Measurements from ENCODE around the gene ARHGEF10L. TPM values are rescaled to one million over a fixed set of nuclear protein-coding genes. Genes with fewer than 3 reads are reported as not detected.

The ARHGEF10L gene
- total RNA-seq, 1 donor, result 39.1 TPM

DNA sequence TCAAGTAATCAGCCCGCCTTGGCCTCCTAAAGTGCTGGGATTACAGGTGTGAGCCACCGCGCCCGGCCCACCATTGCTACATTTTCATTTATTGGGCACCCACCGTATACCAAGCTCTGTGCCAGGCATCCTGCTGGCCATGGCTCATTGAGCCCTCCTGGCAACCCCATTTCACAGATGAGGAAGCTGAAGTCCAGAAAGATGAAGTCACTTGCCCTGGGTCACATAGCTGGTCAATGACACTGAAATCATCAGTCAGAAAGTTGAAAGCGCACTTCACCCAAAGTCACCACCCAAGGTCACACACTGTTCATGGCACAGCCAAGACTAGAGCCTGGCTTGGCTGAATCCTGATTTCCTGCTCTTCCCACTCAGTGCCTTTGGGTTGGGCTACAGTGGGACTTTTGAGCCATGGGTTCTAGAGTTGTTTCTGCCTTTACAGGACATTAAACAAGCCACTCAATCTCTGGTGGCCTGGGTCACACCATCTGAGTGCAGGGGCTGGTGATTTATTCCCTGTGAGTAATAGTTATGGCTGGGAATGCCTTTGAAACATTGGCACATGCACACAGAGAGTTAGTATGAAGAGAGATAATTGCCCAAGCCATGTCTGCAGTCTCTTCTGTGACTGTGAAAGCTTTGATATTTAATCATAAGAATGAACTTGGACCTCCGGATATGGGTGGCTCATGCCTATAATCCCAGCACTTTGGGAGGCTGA is 16.0 kb upstream of the ARHGEF10L start:
- Histone ChIP-seq H3K4me2 (ENCODE audit: insufficient read depth, low read length) (no peak overlapping the region), H3K79me2 (ENCODE audit: insufficient read depth, low read length) (no peaks in the 10 kb centered on the region), H3K27ac (ENCODE audit: low read depth, low read length) (no peak overlapping the region), H3K27me3 (ENCODE audit: insufficient read depth, low read length) (peaks cover 5% of the 10 kb centered on the region), H3K36me3 (ENCODE audit: insufficient read depth, low read length) (no peaks in the 10 kb centered on the region), H4K20me1 (ENCODE audit: insufficient read depth, low read length) (no peaks in the 10 kb centered on the region), H3K4me3 (ENCODE audit: insufficient read depth, low read length) (no peak overlapping the region), H3K9me3 (ENCODE audit: low read depth, low read length) (no peaks in the 10 kb centered on the region), H2AFZ (ENCODE audit: low read length) (no peak overlapping the region), H3K4me1 (ENCODE audit: insufficient read depth, low read length) (peaks cover 11% of the 10 kb centered on the region)
- peak; percentile 90 for DNase-seq (ENCODE audit: insufficient read length, low spot score, missing footprints)
- no peak for TF ChIP-seq CTCF (IDR thresholded peaks at IDR 0.05; ENCODE audit: extremely low read depth, low read depth, low read length)

DNA sequence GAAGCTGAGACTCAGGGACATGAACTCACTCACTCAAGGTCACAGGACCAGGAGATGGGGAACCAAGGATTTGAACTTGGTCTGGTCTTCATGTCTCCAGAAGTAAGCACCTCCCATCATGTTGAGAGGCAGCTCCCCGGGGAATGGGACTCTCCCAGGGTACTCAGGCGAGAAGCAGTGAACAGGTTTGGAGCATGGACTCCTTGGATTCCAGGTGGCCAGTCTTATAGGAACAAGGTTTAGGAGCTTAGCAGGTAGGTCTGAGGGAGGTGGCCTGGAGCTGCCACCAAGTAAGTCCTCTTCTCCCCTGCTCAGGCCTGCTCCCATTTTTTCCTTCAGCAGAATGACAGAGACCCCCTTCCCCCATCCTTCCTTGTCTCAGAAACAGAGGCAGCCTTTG is 14.9 kb upstream of the ARHGEF10L start:
- Histone ChIP-seq H3K4me1 (ENCODE audit: insufficient read depth, low read length) (peaks cover 11% of the 10 kb centered on the region), H3K4me3 (ENCODE audit: insufficient read depth, low read length) (no peak overlapping the region), H3K27me3 (ENCODE audit: insufficient read depth, low read length) (peaks cover 5% of the 10 kb centered on the region), H3K9me3 (ENCODE audit: low read depth, low read length) (no peaks in the 10 kb centered on the region), H2AFZ (ENCODE audit: low read length) (no peak overlapping the region), H4K20me1 (ENCODE audit: insufficient read depth, low read length) (no peaks in the 10 kb centered on the region), H3K27ac (ENCODE audit: low read depth, low read length) (no peak overlapping the region), H3K36me3 (ENCODE audit: insufficient read depth, low read length) (no peaks in the 10 kb centered on the region), H3K4me2 (ENCODE audit: insufficient read depth, low read length) (no peak overlapping the region), H3K79me2 (ENCODE audit: insufficient read depth, low read length) (no peaks in the 10 kb centered on the region)
- TF ChIP-seq CTCF (IDR thresholded peaks at IDR 0.05; ENCODE audit: extremely low read depth, low read depth, low read length), result no peak
- DNase-seq (ENCODE audit: insufficient read length, low spot score, missing footprints), result no peak

DNA sequence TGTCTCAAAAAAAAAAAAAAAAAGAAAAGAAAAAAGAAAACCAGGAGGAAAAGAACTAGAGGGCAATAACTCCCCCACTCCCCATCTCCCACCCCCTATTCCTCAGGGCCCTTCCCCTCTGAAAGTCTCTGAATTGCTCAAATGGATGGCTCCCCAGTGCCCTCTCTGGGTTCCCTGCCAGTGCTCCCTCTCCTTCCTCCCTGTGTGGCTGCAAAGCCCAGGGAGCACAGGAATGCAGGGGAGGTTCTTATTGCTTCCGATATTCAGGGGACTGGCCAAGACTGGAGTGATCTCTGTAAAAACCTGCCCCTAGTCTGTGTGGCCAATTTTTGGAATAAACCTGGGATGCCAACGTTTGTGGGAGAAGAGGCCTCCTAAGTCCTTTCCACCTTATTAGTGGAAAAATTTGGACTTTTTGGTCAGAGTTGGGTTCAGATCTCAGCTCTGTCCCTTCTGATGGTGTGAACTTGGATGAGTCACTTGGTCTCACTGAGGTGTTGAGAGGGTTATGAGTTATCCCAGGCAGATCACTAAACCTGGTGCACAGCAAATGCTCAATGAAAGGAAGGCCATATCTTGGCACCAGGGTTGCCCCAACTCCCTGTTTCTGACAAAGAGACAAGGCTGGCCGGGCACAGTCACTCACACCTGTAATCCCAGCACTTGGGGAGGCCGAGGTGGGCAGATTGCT is 13.4 kb upstream of the ARHGEF10L start:
- no peaks in the 10 kb centered on the region for H3K36me3 ChIP-seq (ENCODE audit: insufficient read depth, low read length)
- no peak overlapping the region for H3K4me2 ChIP-seq (ENCODE audit: insufficient read depth, low read length)
- peaks cover 11% of the 10 kb centered on the region for H3K4me1 ChIP-seq (ENCODE audit: insufficient read depth, low read length)
- H3K27ac ChIP-seq (ENCODE audit: low read depth, low read length), result no peak overlapping the region
- H2AFZ ChIP-seq (ENCODE audit: low read length), result no peak overlapping the region
- peaks cover 5% of the 10 kb centered on the region for H3K27me3 ChIP-seq (ENCODE audit: insufficient read depth, low read length)
- DNase-seq (ENCODE audit: insufficient read length, low spot score, missing footprints), result peak; percentile 66
- H3K4me3 ChIP-seq (ENCODE audit: insufficient read depth, low read length), result no peak overlapping the region
- H3K79me2 ChIP-seq (ENCODE audit: insufficient read depth, low read length), result no peaks in the 10 kb centered on the region
- no peak for TF ChIP-seq CTCF (IDR thresholded peaks at IDR 0.05; ENCODE audit: extremely low read depth, low read depth, low read length)
- no peaks in the 10 kb centered on the region for H3K9me3 ChIP-seq (ENCODE audit: low read depth, low read length)
- no peaks in the 10 kb centered on the region for H4K20me1 ChIP-seq (ENCODE audit: insufficient read depth, low read length)
